ENCODE data around the gene SPATA31C1. TPM values are rescaled to one million over a fixed set of nuclear protein-coding genes. Genes with fewer than 3 reads are reported as not detected.
A peak's percentile ranks its signal among the peaks of the same experiment; 100 is the strongest.

The SPATA31C1 gene
- total RNA-seq, 1 donor: not detected

- Histone ChIP-seq H2AFZ (ENCODE audit: low read length) (peak overlapping the region; percentile 56), H3K27me3 (ENCODE audit: insufficient read depth, low read length) (peaks cover 10% of the 10 kb centered on the region), H4K20me1 (ENCODE audit: insufficient read depth, low read length) (no peaks in the 10 kb centered on the region), H3K4me2 (ENCODE audit: insufficient read depth, low read length) (peak overlapping the region; percentile 48), H3K36me3 (ENCODE audit: insufficient read depth, low read length) (no peaks in the 10 kb centered on the region), H3K27ac (ENCODE audit: low read depth, low read length) (no peak overlapping the region), H3K4me3 (ENCODE audit: insufficient read depth, low read length) (peak overlapping the region; percentile 47), H3K4me1 (ENCODE audit: insufficient read depth, low read length) (no peaks in the 10 kb centered on the region), H3K79me2 (ENCODE audit: insufficient read depth, low read length) (no peaks in the 10 kb centered on the region), H3K9me3 (ENCODE audit: low read depth, low read length) (no peaks in the 10 kb centered on the region)
- DNase-seq (ENCODE audit: insufficient read length, low spot score, missing footprints): peak; percentile 50
- TF ChIP-seq, protein P1, sequence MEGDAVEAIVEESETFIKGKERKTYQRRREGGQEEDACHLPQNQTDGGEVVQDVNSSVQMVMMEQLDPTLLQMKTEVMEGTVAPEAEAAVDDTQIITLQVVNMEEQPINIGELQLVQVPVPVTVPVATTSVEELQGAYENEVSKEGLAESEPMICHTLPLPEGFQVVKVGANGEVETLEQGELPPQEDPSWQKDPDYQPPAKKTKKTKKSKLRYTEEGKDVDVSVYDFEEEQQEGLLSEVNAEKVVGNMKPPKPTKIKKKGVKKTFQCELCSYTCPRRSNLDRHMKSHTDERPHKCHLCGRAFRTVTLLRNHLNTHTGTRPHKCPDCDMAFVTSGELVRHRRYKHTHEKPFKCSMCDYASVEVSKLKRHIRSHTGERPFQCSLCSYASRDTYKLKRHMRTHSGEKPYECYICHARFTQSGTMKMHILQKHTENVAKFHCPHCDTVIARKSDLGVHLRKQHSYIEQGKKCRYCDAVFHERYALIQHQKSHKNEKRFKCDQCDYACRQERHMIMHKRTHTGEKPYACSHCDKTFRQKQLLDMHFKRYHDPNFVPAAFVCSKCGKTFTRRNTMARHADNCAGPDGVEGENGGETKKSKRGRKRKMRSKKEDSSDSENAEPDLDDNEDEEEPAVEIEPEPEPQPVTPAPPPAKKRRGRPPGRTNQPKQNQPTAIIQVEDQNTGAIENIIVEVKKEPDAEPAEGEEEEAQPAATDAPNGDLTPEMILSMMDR (IDR thresholded peaks at IDR 0.05; ENCODE audit: extremely low read depth, low read depth, low read length): no peak
Measured at GRCh38 chr9:87944682-87945081, 26.9 kb downstream of the SPATA31C1 start.

- Histone ChIP-seq H2AFZ (ENCODE audit: low read length) (no peak overlapping the region), H4K20me1 (ENCODE audit: insufficient read depth, low read length) (no peaks in the 10 kb centered on the region), H3K27me3 (ENCODE audit: insufficient read depth, low read length) (peaks cover 6% of the 10 kb centered on the region), H3K4me1 (ENCODE audit: insufficient read depth, low read length) (no peaks in the 10 kb centered on the region), H3K9me3 (ENCODE audit: low read depth, low read length) (no peaks in the 10 kb centered on the region), H3K36me3 (ENCODE audit: insufficient read depth, low read length) (no peaks in the 10 kb centered on the region), H3K4me3 (ENCODE audit: insufficient read depth, low read length) (no peak overlapping the region), H3K27ac (ENCODE audit: low read depth, low read length) (no peak overlapping the region), H3K79me2 (ENCODE audit: insufficient read depth, low read length) (no peaks in the 10 kb centered on the region), H3K4me2 (ENCODE audit: insufficient read depth, low read length) (no peak overlapping the region)
- TF ChIP-seq, protein P1 (IDR thresholded peaks at IDR 0.05; ENCODE audit: extremely low read depth, low read depth, low read length): no peak
- no peak for DNase-seq (ENCODE audit: insufficient read length, low spot score, missing footprints)
Measured at GRCh38 chr9:87950296-87950695, 32.5 kb downstream of the SPATA31C1 start.

- no peak overlapping the region for H3K27ac ChIP-seq (ENCODE audit: low read depth, low read length)
- no peaks in the 10 kb centered on the region for H3K9me3 ChIP-seq (ENCODE audit: low read depth, low read length)
- H3K27me3 ChIP-seq (ENCODE audit: insufficient read depth, low read length): peaks cover 2% of the 10 kb centered on the region
- DNase-seq (ENCODE audit: insufficient read length, low spot score, missing footprints): peak; percentile 54
- H3K4me1 ChIP-seq (ENCODE audit: insufficient read depth, low read length): no peaks in the 10 kb centered on the region
- no peaks in the 10 kb centered on the region for H3K79me2 ChIP-seq (ENCODE audit: insufficient read depth, low read length)
- TF ChIP-seq, protein P1 (IDR thresholded peaks at IDR 0.05; ENCODE audit: extremely low read depth, low read depth, low read length): peak; percentile 64
- no peak overlapping the region for H3K4me2 ChIP-seq (ENCODE audit: insufficient read depth, low read length)
- no peak overlapping the region for H2AFZ ChIP-seq (ENCODE audit: low read length)
- H4K20me1 ChIP-seq (ENCODE audit: insufficient read depth, low read length): no peaks in the 10 kb centered on the region
- H3K36me3 ChIP-seq (ENCODE audit: insufficient read depth, low read length): no peaks in the 10 kb centered on the region
- H3K4me3 ChIP-seq (ENCODE audit: insufficient read depth, low read length): no peak overlapping the region
Measured at GRCh38 chr9:87950765-87951488, 33.2 kb downstream of the SPATA31C1 start.

- Histone ChIP-seq H3K4me2 (ENCODE audit: insufficient read depth, low read length) (no peak overlapping the region), H4K20me1 (ENCODE audit: insufficient read depth, low read length) (no peaks in the 10 kb centered on the region), H3K79me2 (ENCODE audit: insufficient read depth, low read length) (no peaks in the 10 kb centered on the region), H3K27ac (ENCODE audit: low read depth, low read length) (no peak overlapping the region), H3K27me3 (ENCODE audit: insufficient read depth, low read length) (no peaks in the 10 kb centered on the region), H3K4me1 (ENCODE audit: insufficient read depth, low read length) (no peaks in the 10 kb centered on the region), H2AFZ (ENCODE audit: low read length) (no peak overlapping the region), H3K9me3 (ENCODE audit: low read depth, low read length) (no peaks in the 10 kb centered on the region), H3K4me3 (ENCODE audit: insufficient read depth, low read length) (no peak overlapping the region), H3K36me3 (ENCODE audit: insufficient read depth, low read length) (no peaks in the 10 kb centered on the region)
- TF ChIP-seq, protein P1 (IDR thresholded peaks at IDR 0.05; ENCODE audit: extremely low read depth, low read depth, low read length): no peak
- no peak for DNase-seq (ENCODE audit: insufficient read length, low spot score, missing footprints)
Measured at GRCh38 chr9:87954230-87954629, 36.5 kb downstream of the SPATA31C1 start.

Measured in osteoblast (primary cell).